ENCODE results near the gene ELK3.
A peak's percentile ranks its signal among the peaks of the same experiment; 100 is the strongest.

ELK3 gene

GRCh38 chr12:96211988-96212387 is 17.8 kb downstream of the ELK3 start:
- DNase-seq (ENCODE audit: low spot score), result peak; percentile 24
- H3K27me3 Mint-ChIP-seq (ENCODE audit: low read depth), result no peaks in the 10 kb centered on the region
- H3K9me3 Mint-ChIP-seq, result no peaks in the 10 kb centered on the region
- peak overlapping the region; percentile 78 for H3K4me3 Mint-ChIP-seq
- H3K36me3 Mint-ChIP-seq (ENCODE audit: low read depth), result peaks cover 16% of the 10 kb centered on the region
- H3K27ac Mint-ChIP-seq, result peak overlapping the region; percentile 53
- H3K4me1 Mint-ChIP-seq (ENCODE audit: low read depth), result peaks cover 71% of the 10 kb centered on the region

DNA sequence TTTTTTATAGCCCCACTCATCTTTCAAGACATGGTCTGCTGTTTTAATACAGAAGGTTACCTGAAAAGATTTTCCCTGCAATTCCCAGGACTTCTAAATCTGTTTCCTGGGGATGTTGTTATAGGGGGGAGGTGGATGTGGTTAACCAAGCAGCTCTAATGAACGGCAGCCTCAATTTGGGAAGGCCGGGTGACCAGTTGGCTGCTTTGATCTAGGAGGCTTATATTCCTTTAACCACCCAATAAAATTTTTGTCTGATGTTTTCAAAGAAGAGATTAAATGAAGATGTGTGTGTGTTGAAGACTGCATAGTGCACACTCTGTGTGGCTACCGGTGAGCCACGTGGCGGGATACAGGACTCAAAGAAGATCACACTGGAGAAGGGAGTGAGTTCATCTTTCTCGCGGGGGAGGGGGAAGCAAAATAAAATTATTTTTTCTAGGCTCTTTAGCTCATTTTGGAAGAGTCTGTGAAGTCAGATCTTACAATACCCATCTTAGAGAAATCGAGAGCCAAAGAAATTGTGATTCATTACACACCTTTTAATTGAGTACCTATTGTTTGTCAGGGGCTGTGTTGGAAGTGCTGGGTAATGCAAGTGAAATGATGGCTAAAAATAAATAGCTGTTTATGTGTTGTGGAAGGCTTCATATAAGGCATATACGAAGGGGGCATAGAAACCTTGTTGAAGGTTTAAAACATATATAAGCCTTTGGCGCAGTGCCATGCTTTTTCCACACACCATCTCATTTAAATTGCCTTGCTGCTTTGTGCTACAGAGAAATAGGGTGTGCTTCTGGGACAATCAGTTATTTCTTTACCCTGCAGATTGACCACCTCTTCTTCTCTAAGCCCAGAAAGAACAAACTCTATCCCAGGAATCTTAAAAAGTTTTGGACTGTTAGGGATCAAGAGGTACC is 18.5 kb downstream of the ELK3 start:
- DNase-seq (ENCODE audit: low spot score), result no peak
- H3K4me1 Mint-ChIP-seq (ENCODE audit: low read depth), result peaks cover 64% of the 10 kb centered on the region
- H3K27me3 Mint-ChIP-seq (ENCODE audit: low read depth), result no peaks in the 10 kb centered on the region
- peaks cover 16% of the 10 kb centered on the region for H3K36me3 Mint-ChIP-seq (ENCODE audit: low read depth)
- peak overlapping the region; percentile 58 for H3K27ac Mint-ChIP-seq
- no peaks in the 10 kb centered on the region for H3K9me3 Mint-ChIP-seq
- peak overlapping the region; percentile 78 for H3K4me3 Mint-ChIP-seq

DNA sequence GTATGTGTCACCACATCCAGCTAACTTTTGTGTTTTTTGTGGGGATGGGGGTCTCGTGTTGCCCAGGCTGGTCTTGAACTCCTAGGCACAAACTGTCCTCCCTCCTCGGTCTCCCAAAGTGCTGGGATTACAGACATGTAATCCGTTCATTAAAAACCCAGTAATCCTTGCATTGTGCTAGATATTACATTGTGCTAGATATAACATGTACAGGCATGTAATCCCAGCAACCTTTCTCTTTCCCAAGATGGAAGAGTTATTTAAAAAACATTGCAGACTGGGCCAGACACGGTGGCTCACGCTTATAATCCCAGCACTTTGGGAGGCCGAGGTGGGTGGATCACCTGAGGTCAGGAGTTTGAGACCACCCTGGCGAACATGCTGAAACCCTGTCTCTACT is 19.7 kb downstream of the ELK3 start:
- H3K4me1 Mint-ChIP-seq (ENCODE audit: low read depth), result peaks cover 57% of the 10 kb centered on the region
- no peaks in the 10 kb centered on the region for H3K27me3 Mint-ChIP-seq (ENCODE audit: low read depth)
- no peak for DNase-seq (ENCODE audit: low spot score)
- H3K4me3 Mint-ChIP-seq, result no peak overlapping the region
- H3K27ac Mint-ChIP-seq, result peak overlapping the region; percentile 42
- peaks cover 16% of the 10 kb centered on the region for H3K36me3 Mint-ChIP-seq (ENCODE audit: low read depth)
- H3K9me3 Mint-ChIP-seq, result no peaks in the 10 kb centered on the region

- H3K4me3 Mint-ChIP-seq, result peak overlapping the region; percentile 9
- peaks cover 11% of the 10 kb centered on the region for H3K36me3 Mint-ChIP-seq (ENCODE audit: low read depth)
- no peaks in the 10 kb centered on the region for H3K9me3 Mint-ChIP-seq
- no peak for DNase-seq (ENCODE audit: low spot score)
- H3K27ac Mint-ChIP-seq, result peak overlapping the region; percentile 28
- H3K27me3 Mint-ChIP-seq (ENCODE audit: low read depth), result no peaks in the 10 kb centered on the region
- H3K4me1 Mint-ChIP-seq (ENCODE audit: low read depth), result peaks cover 42% of the 10 kb centered on the region
Observed at GRCh38 chr12:96215919-96216273, 21.7 kb downstream of the ELK3 start.

GRCh38 chr12:96218989-96219678 is 25.0 kb downstream of the ELK3 start:
- Mint-ChIP-seq H3K36me3 (ENCODE audit: low read depth) (peaks cover 24% of the 10 kb centered on the region), H3K9me3 (peaks cover 4% of the 10 kb centered on the region), H3K4me1 (ENCODE audit: low read depth) (peaks cover 19% of the 10 kb centered on the region), H3K27me3 (ENCODE audit: low read depth) (no peaks in the 10 kb centered on the region), H3K27ac (no peak overlapping the region), H3K4me3 (no peak overlapping the region)
- no peak for DNase-seq (ENCODE audit: low spot score)

- no peak for DNase-seq (ENCODE audit: low spot score)
- H3K9me3 Mint-ChIP-seq, result peaks cover 4% of the 10 kb centered on the region
- no peak overlapping the region for H3K4me3 Mint-ChIP-seq
- H3K4me1 Mint-ChIP-seq (ENCODE audit: low read depth), result peaks cover 15% of the 10 kb centered on the region
- H3K27me3 Mint-ChIP-seq (ENCODE audit: low read depth), result no peaks in the 10 kb centered on the region
- peaks cover 26% of the 10 kb centered on the region for H3K36me3 Mint-ChIP-seq (ENCODE audit: low read depth)
- H3K27ac Mint-ChIP-seq, result no peak overlapping the region
Observed at GRCh38 chr12:96219700-96220206, 25.6 kb downstream of the ELK3 start.

DNA sequence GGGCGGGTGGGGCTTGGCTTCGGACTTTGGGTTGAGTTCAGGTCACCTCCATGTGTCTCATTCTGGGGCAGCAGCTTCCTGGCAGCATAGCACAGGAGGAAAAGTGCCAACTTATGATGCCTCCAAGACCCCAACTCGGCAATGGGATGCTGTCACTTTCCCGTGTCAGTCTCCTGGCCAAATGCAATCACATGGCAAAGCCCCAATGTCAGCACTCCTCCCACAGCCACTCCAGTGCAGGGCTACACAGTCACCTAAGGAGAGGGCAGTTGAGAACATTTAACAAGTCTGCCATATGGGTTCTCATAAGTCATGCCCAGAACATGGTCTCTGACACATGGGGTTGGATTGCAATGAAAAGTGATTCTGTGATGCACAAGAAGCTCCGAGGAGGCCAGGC is 26.7 kb downstream of the ELK3 start:
- Mint-ChIP-seq H3K27ac (no peak overlapping the region), H3K4me1 (ENCODE audit: low read depth) (peaks cover 8% of the 10 kb centered on the region), H3K4me3 (no peak overlapping the region), H3K9me3 (peaks cover 4% of the 10 kb centered on the region), H3K27me3 (ENCODE audit: low read depth) (no peaks in the 10 kb centered on the region), H3K36me3 (ENCODE audit: low read depth) (peaks cover 25% of the 10 kb centered on the region)
- DNase-seq (ENCODE audit: low spot score), result no peak

- H3K9me3 Mint-ChIP-seq, result peaks cover 4% of the 10 kb centered on the region
- H3K27ac Mint-ChIP-seq, result no peak overlapping the region
- H3K4me1 Mint-ChIP-seq (ENCODE audit: low read depth), result peaks cover 7% of the 10 kb centered on the region
- H3K27me3 Mint-ChIP-seq (ENCODE audit: low read depth), result no peaks in the 10 kb centered on the region
- DNase-seq (ENCODE audit: low spot score), result no peak
- peaks cover 28% of the 10 kb centered on the region for H3K36me3 Mint-ChIP-seq (ENCODE audit: low read depth)
- H3K4me3 Mint-ChIP-seq, result no peak overlapping the region
Observed at GRCh38 chr12:96221391-96221790, 27.2 kb downstream of the ELK3 start.

DNA sequence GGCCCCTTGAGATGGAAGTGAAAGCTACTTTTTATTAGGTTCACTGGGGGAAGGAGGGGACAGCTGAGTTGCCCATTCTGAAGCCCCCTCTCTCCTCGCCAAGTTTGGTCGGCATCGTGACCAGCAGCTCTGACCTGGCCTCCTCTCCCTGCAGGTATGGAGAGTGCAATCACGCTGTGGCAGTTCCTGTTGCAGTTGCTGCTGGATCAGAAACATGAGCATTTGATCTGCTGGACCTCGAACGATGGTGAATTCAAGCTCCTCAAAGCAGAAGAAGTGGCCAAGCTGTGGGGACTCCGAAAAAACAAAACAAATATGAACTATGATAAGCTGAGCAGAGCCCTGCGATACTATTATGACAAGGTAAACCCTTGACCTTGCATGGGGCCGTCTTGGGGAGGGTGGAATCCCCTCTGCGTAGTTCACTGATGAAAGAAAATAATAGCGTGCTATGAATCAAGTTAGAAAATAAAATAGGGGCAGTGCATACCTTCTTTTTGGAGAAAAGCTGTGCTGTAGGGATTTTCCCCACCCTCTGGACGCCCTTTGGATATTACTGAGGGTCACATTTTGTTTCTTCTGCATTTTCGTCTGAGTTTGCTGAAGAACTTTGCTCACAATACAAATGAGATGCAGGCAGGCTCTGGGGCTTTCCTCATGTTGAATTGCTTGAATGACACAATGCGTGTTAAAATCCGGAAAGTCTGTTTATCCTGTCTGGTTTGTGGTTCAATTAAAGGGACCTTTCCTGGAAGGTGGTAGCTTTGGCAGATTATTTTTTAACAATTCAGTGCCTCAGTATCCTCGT is 29.4 kb downstream of the ELK3 start:
- Mint-ChIP-seq H3K4me1 (ENCODE audit: low read depth) (peaks cover 11% of the 10 kb centered on the region), H3K27ac (no peak overlapping the region), H3K4me3 (no peak overlapping the region), H3K9me3 (peaks cover 4% of the 10 kb centered on the region), H3K27me3 (ENCODE audit: low read depth) (no peaks in the 10 kb centered on the region), H3K36me3 (ENCODE audit: low read depth) (peaks cover 35% of the 10 kb centered on the region)
- no peak for DNase-seq (ENCODE audit: low spot score)

DNA sequence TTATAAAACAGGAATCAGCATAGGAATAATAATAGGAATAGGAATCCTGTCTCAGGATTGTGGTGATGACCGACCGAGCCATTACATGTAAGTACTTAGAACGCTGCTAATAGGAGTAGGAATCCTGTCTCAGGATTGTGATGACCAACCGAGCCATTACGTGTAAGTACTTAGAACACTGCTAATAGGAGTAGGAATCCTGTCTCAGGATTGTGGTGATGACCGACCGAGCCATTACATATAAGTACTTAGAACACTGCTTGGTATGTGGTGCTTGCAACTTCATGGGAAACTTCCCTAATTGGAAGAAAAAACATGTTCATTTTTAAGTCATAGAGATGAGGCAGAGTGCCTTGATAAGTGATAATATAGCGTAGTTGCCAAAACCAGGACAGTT is 30.0 kb downstream of the ELK3 start:
- Mint-ChIP-seq H3K9me3 (peaks cover 4% of the 10 kb centered on the region), H3K27me3 (ENCODE audit: low read depth) (no peaks in the 10 kb centered on the region), H3K27ac (no peak overlapping the region), H3K4me1 (ENCODE audit: low read depth) (peaks cover 11% of the 10 kb centered on the region), H3K36me3 (ENCODE audit: low read depth) (peaks cover 35% of the 10 kb centered on the region), H3K4me3 (no peak overlapping the region)
- no peak for DNase-seq (ENCODE audit: low spot score)

GRCh38 chr12:96225044-96225855 is 31.1 kb downstream of the ELK3 start:
- Mint-ChIP-seq H3K4me3 (no peak overlapping the region), H3K4me1 (ENCODE audit: low read depth) (peaks cover 7% of the 10 kb centered on the region), H3K27me3 (ENCODE audit: low read depth) (no peaks in the 10 kb centered on the region), H3K27ac (no peak overlapping the region), H3K36me3 (ENCODE audit: low read depth) (peaks cover 35% of the 10 kb centered on the region), H3K9me3 (peaks cover 4% of the 10 kb centered on the region)
- DNase-seq (ENCODE audit: low spot score), result no peak

GRCh38 chr12:96225994-96226399 is 31.8 kb downstream of the ELK3 start:
- peaks cover 35% of the 10 kb centered on the region for H3K36me3 Mint-ChIP-seq (ENCODE audit: low read depth)
- H3K27ac Mint-ChIP-seq, result no peak overlapping the region
- DNase-seq (ENCODE audit: low spot score), result no peak

DNA sequence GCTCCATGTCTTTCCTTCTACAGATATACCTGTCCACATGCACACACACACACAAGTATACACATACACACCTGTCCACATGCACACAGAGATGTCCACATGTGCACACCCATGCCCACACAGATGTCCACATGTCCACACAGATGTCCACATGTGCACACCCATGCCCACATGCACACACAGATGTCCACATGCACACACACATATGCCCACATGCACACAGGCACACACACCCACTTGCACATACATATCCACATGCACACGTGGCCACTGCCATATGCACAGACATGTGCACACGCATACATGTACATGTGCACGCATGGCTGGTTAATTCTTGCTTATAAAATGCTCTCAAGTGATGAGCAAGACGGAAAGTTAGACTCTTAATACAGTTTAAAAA is 32.2 kb downstream of the ELK3 start:
- Mint-ChIP-seq H3K36me3 (ENCODE audit: low read depth) (peaks cover 32% of the 10 kb centered on the region), H3K4me1 (ENCODE audit: low read depth) (peaks cover 6% of the 10 kb centered on the region), H3K27me3 (ENCODE audit: low read depth) (no peaks in the 10 kb centered on the region), H3K27ac (peak overlapping the region; percentile 19), H3K4me3 (no peak overlapping the region), H3K9me3 (peaks cover 4% of the 10 kb centered on the region)
- DNase-seq (ENCODE audit: low spot score), result no peak

More at GRCh38 chr12:96225994-96226399, 31.8 kb downstream of the ELK3 start:
- H3K27me3 Mint-ChIP-seq (ENCODE audit: low read depth), result no peaks in the 10 kb centered on the region
- H3K9me3 Mint-ChIP-seq, result peaks cover 4% of the 10 kb centered on the region
- H3K4me1 Mint-ChIP-seq (ENCODE audit: low read depth), result peaks cover 6% of the 10 kb centered on the region
- no peak overlapping the region for H3K4me3 Mint-ChIP-seq
